ENCODE data around the gene GLE1. TPM values are rescaled to one million over a fixed set of nuclear protein-coding genes. Genes with fewer than 3 reads are reported as not detected.

Gene GLE1
- polyA plus RNA-seq, 3 donors, result 16.0 to 31.2 (median 22.2) TPM

DNA sequence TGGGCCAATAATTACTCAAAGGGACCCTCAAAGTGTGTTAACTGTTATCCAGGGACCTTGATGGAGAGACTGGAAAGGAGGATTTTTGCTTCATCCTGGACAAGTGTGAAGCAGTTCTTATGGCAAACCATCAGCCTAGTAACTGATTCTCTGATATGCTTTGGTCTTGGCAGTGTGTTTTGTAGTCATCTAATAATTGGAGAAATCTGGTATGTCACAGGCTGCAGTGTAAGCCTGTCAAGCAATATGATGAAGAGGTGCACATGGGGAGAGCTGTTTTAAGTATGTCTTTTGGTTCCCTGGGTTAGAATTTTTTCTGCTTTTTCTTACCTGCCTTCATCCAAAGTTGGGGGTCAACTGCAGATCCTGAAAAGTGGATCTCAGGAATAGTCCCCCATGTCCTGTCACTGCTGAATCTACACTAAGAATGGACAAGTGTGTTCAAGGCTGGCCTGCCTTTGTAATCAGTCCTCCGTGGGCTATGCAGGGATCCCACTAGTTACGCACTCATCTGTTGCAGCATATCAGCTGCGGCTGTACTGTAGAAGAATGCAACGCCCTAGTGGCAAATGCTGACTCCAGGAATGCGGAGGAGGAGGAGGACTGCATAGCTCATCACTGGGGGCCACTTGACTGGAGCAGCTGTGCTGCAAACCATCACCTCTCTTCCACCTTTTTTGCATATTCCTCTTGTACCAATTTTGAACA lies 49.8 kb downstream of the GLE1 start:
- H3K36me3 Mint-ChIP-seq, result peaks cover 0 to 3% of the 10 kb centered on the region in 2 donors
- Histone ChIP-seq H3K27me3 (ENCODE audit: control insufficient read depth in 2 of 2, insufficient read depth in 2 of 2, low read length in 2 of 2) (no peaks in the 10 kb centered on the region), H3K4me3 (replicated peaks in 1 of 3; ENCODE audit: low read depth in 2 of 3, low read length in 3 of 3) (no peak overlapping the region), H3K27ac (ENCODE audit: low read depth in 1 of 2, low read length in 2 of 2) (no peak overlapping the region), H3K4me1 (ENCODE audit: control insufficient read depth in 1 of 2, insufficient read depth in 2 of 2, low read length in 2 of 2) (peaks cover 21 to 38% of the 10 kb centered on the region in 2 donors), H3K9me3 (replicated peaks in 1 of 2; ENCODE audit: control insufficient read depth in 1 of 2, insufficient read depth in 1 of 2, low read length in 2 of 2) (no peaks in the 10 kb centered on the region), H3K36me3 (replicated peaks in 1 of 2; ENCODE audit: control insufficient read depth in 1 of 2, insufficient read depth in 2 of 2, low read length in 2 of 2) (no peaks in the 10 kb centered on the region), H3K79me2 (ENCODE audit: insufficient read depth, low read length) (peaks cover 35% of the 10 kb centered on the region), H2AFZ (ENCODE audit: insufficient read depth, low read depth, low read length, poor library complexity, severe bottlenecking) (no peak overlapping the region), H3K9ac (ENCODE audit: insufficient read depth, low read length, poor library complexity, severe bottlenecking) (no peak overlapping the region), H3K4me2 (replicated peaks; ENCODE audit: extremely low read depth, low read length, poor library complexity, severe bottlenecking) (no peak overlapping the region), H4K20me1 (ENCODE audit: insufficient read depth, low read length) (peaks cover 15% of the 10 kb centered on the region)
- WGBS (ENCODE audit: insufficient coverage), result 94% methylated on average over 3 of the region's 5 CpGs
- H3K27ac Mint-ChIP-seq, result no peak overlapping the region
- peaks cover 0 to 4% (median 0%) of the 10 kb centered on the region in 3 donors for H3K27me3 Mint-ChIP-seq (ENCODE audit: low read depth in 3 of 3)
- no peak for DNase-seq
- H3K4me3 Mint-ChIP-seq, result no peak overlapping the region
- intact Hi-C loops (cut with micrococcal nuclease), result loop anchor here in 1 of 2 donors (5.0 kb wide), 1 partner anchor 47 kb away; no protein-coding TSS in a partner anchor
- TF ChIP-seq, protein P1, sequence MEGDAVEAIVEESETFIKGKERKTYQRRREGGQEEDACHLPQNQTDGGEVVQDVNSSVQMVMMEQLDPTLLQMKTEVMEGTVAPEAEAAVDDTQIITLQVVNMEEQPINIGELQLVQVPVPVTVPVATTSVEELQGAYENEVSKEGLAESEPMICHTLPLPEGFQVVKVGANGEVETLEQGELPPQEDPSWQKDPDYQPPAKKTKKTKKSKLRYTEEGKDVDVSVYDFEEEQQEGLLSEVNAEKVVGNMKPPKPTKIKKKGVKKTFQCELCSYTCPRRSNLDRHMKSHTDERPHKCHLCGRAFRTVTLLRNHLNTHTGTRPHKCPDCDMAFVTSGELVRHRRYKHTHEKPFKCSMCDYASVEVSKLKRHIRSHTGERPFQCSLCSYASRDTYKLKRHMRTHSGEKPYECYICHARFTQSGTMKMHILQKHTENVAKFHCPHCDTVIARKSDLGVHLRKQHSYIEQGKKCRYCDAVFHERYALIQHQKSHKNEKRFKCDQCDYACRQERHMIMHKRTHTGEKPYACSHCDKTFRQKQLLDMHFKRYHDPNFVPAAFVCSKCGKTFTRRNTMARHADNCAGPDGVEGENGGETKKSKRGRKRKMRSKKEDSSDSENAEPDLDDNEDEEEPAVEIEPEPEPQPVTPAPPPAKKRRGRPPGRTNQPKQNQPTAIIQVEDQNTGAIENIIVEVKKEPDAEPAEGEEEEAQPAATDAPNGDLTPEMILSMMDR (IDR thresholded peaks at IDR 0.05), result no peak
- H3K4me1 Mint-ChIP-seq, result peaks cover 32% of the 10 kb centered on the region
- H3K9me3 Mint-ChIP-seq, result no peaks in the 10 kb centered on the region

DNA sequence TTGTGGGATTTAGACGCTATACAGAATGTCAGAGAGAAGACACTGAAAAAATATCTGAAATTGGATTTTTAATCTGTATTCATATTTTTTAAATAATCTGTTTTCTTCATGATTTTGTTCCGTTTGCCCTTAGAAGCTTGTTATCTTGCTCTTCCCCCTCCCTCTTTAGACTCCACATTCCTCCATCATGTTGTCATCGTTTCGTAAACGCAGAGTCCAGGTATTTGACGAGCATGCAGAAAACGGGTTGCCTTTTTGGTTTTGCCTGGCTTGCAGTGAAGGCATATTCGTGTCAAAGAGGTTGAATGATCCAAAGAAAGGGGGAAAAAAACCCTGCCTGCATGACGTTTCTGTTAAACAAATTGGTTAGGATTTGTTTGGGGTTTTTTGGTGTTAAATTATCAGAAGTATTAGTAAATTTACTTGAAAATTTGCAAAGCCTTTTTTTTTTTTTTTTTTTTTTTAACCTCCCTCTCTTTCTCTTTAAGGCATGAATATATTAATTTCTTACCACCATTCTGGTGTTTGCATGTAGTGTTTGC lies 50.7 kb downstream of the GLE1 start:
- no peaks in the 10 kb centered on the region for H3K36me3 ChIP-seq (replicated peaks in 1 of 2; ENCODE audit: control insufficient read depth in 1 of 2, insufficient read depth in 2 of 2, low read length in 2 of 2)
- no peak overlapping the region for H3K27ac ChIP-seq (ENCODE audit: low read depth in 1 of 2, low read length in 2 of 2)
- peaks cover 0 to 4% (median 0%) of the 10 kb centered on the region in 3 donors for H3K27me3 Mint-ChIP-seq (ENCODE audit: low read depth in 3 of 3)
- no peak overlapping the region for H3K9ac ChIP-seq (ENCODE audit: insufficient read depth, low read length, poor library complexity, severe bottlenecking)
- peaks cover 23% of the 10 kb centered on the region for H3K4me1 Mint-ChIP-seq
- WGBS (ENCODE audit: insufficient coverage), result 95% methylated on average over 4 of the region's 9 CpGs
- peaks cover 0 to 3% of the 10 kb centered on the region in 2 donors for H3K36me3 Mint-ChIP-seq
- H3K4me1 ChIP-seq (ENCODE audit: control insufficient read depth in 1 of 2, insufficient read depth in 2 of 2, low read length in 2 of 2), result peaks cover 16 to 29% of the 10 kb centered on the region in 2 donors
- no peaks in the 10 kb centered on the region for H3K9me3 ChIP-seq (replicated peaks in 1 of 2; ENCODE audit: control insufficient read depth in 1 of 2, insufficient read depth in 1 of 2, low read length in 2 of 2)
- intact Hi-C loops (cut with micrococcal nuclease), result no loop called here
- H3K27me3 ChIP-seq (ENCODE audit: control insufficient read depth in 2 of 2, insufficient read depth in 2 of 2, low read length in 2 of 2), result no peaks in the 10 kb centered on the region
- TF ChIP-seq, protein P1 (IDR thresholded peaks at IDR 0.05), result no peak
- H2AFZ ChIP-seq (ENCODE audit: insufficient read depth, low read depth, low read length, poor library complexity, severe bottlenecking), result no peak overlapping the region
- no peak overlapping the region for H3K27ac Mint-ChIP-seq
- no peak overlapping the region for H3K4me3 Mint-ChIP-seq
- H3K9me3 Mint-ChIP-seq, result no peaks in the 10 kb centered on the region
- H3K4me2 ChIP-seq (replicated peaks; ENCODE audit: extremely low read depth, low read length, poor library complexity, severe bottlenecking), result no peak overlapping the region
- peaks cover 15% of the 10 kb centered on the region for H4K20me1 ChIP-seq (ENCODE audit: insufficient read depth, low read length)
- H3K4me3 ChIP-seq (replicated peaks in 1 of 3; ENCODE audit: low read depth in 2 of 3, low read length in 3 of 3), result no peak overlapping the region
- DNase-seq, result no peak
- peaks cover 35% of the 10 kb centered on the region for H3K79me2 ChIP-seq (ENCODE audit: insufficient read depth, low read length)

Data from CD14-positive monocyte (primary cell).